Fibroblast of peridontal ligament (primary cell): ENCODE measurements around the gene TMEM89.

Experiments used
- DNase-seq: peaks from one replicate; pipeline ENCODE4 v3.0.0-alpha.2; 2010; ENCODE audit errors: extremely low read depth

Gene TMEM89

GRCh38 chr3:48588230-48588629 is 33.3 kb downstream of the TMEM89 start:
- no peak for DNase-seq

GRCh38 chr3:48587686-48588085 is 33.9 kb downstream of the TMEM89 start:
- no peak for DNase-seq

- no peak for DNase-seq
These were observed 36.2 kb downstream of the TMEM89 start for GRCh38 chr3:48585411-48585810.

GRCh38 chr3:48584836-48585235 is 36.7 kb downstream of the TMEM89 start:
- DNase-seq: no peak

- DNase-seq: no peak
These were observed 39.7 kb downstream of the TMEM89 start for GRCh38 chr3:48581621-48582481.

GRCh38 chr3:48576647-48577046 is 44.9 kb downstream of the TMEM89 start:
- DNase-seq: no peak

- DNase-seq: no peak
These were observed 46.2 kb downstream of the TMEM89 start for GRCh38 chr3:48575366-48575765.

GRCh38 chr3:48573973-48574585 is 47.5 kb downstream of the TMEM89 start:
- no peak for DNase-seq

- no peak for DNase-seq
These were observed 49.1 kb downstream of the TMEM89 start for GRCh38 chr3:48572517-48572916.

GRCh38 chr3:48571938-48572337 is 49.6 kb downstream of the TMEM89 start:
- no peak for DNase-seq
